KBM-7 (cell line): ENCODE results near the gene THG1L.
"Not testable (repeated sequence)": the region's sequence is repeated elsewhere in the genome, so short reads cannot be mapped to it uniquely, and the experiment has no call there.

Source experiments
- DNase-seq: peaks from one replicate; pipeline ENCODE4 v3.0.0-alpha.2; 2015
- in situ Hi-C: fragments of 300-500 bp; cut with MboI; formaldehyde crosslinking; loops from 2 replicates; pipeline ENCODE4 v1.14.3; 2020; ENCODE audit warnings: low sequenced_read_pairs, low pct_unique_long_range_greater_than_20kb, mixed read lengths

The THG1L gene

DNA sequence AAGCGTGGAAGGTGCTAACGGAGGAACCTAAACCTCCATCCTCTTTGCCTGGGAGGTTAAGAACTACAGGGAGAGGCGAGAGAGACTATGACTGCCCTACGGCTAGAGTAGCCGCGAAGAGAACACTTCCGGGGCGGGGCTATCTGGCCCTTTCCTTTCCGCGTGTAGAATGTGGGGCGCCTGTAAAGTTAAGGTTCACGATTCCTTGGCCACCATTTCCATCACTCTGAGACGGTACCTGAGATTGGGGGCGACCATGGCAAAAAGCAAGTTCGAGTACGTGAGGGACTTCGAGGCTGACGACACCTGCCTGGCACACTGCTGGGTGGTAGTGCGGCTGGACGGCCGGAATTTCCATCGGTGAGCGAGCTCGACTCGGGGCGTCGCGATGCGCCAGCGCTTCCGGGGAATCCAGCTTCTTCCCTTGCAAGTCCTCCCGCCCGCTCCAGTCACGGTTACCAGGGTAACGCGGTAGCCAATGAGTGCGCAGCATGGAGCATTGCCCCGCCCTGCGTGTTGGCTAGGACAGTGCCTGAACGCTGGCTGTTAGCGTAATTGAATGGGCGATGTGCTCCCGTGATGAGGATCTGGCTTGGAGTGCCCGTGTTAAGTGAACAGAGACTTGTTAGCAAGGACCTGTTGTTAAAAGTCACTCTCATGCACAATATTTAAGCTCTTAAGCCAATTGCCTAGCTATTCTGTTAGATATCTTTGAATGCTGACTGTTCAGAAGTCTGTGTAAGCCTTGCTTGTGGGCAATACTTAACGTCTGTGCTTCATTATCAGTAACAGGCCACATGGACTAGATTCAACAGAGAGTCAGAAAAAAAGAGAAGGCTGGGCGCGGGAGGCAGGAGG lies at the start of gene THG1L:
Gene THG1L (plus strand): TSS at position 149 of the 858 bp plus-strand sequence. CDS start 21 bp downstream, at position 170.
- in situ Hi-C loops = no loop called here

DNA sequence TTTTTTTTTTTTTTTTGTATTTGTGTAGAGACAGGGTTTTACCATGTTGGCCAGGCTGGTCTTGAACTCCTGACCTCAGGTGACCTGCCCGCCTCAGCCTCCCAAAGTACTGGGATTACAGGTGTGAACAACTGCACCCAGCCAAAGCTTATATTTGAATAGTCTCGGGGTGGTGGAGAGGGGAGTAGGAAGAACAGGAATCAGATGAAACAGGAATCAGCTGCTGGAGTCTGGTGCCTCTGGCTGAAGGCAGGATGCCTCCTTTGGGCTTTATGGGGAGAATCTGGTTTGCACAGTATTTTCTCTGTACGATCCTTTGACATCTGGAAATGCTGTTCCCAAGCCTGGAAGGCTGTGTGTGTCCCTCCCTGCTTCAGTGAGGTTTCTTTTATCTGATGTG lies 49.0 kb upstream of the THG1L start:
- no peak for DNase-seq
- in situ Hi-C loops = no loop called here

More for the DNA sequence above, at the start of gene THG1L:
- DNase-seq = peak; percentile 99

DNA sequence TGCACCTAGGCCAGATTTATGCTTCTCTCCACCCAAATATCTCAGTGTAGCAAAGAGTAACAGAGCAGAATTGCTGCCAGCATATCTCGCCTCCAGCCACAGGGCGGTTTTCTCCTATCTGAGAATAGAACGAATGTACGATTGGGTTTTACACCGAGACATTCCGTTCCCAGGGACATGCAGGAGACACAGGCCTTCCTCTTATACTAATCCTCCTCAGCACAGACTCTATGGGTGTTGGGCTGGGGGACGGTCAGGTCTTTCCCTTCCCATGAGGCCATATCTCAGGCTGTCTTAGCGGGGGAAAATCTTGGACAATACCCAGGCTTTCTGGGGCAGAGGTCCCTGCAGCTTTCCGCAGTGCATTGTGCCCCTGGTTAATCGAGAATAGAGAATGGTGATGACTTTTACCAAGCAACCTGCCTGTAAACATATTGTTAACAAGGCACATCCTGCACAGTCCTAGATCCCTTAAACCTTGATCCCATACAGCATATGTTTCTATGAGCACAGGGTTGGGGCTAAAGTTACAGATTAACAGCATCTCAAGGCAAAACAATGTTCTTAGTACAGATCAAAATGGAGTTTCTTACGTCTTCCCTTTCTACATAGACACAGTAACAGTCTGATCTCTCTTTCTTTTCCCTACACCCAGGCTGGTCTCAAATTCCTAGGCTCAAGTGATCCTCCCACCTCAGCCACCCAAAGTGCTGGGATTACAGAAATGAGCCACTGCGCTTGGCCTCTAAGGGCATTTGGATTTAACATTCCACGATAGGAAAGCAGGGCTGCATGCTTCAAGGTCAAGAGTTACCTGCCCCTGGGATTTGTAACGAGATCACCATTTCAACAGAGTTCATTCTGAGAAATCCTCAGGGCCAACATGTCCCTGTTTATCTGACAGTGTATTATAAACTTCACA lies 44.7 kb upstream of the THG1L start:
- DNase-seq, in situ Hi-C loops: not testable (repeated sequence)

DNA sequence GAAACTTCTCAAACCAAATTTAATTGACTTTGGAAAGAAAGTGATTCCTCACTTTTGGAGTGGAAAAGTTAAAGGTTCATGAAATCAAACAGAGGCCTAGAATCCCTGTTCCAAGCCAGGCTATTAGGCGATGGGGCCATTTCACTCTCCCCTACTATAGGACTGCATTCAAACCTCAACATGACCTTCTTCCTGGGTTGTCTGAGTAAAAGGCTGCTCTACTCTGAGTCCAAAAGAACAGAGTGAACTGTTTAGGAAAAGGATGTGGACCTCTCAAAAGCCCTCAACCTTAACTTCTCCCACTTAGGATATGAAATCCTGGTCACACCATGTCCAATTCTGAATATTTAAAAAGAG lies 44.0 kb upstream of the THG1L start:
- in situ Hi-C loops = no loop called here
- no peak for DNase-seq

DNA sequence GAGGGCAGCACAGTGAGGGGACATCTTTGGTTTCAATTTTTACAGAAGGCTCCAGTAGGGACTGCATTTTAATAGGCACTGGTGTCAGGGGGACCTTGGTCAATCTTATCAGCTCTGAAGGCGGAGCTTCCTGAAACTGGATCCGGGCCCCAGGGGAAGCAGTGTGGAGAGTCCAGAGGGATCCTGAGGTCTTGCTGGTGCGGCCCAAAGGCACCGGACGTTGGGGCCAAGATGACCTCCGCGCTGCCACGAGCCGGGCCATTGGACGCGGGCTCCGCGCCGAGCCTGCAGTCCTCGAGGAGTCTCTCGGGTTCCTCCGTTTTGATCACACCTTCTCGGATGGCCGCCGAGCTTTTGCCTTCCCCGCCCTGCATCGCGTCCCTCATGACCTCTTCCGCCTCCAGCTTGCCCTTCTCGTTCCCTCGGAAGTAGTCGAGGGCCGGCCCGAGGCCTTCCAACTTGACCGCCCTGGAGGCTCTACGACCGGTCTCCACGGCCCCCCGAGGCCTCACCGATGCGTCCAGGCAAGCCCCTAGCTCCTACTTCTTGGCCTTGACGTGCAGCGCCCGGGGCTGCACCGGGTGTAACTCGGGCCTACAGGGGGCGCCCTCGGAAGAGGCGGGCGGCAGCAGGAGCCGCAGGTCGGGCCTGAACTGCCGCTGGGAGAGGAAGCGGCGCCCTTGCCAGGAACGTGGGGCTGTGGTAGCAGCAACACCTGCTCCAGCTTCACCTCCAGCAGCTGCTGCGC lies 41.1 kb upstream of the THG1L start:
- in situ Hi-C loops = no loop called here
- DNase-seq = no peak

DNA sequence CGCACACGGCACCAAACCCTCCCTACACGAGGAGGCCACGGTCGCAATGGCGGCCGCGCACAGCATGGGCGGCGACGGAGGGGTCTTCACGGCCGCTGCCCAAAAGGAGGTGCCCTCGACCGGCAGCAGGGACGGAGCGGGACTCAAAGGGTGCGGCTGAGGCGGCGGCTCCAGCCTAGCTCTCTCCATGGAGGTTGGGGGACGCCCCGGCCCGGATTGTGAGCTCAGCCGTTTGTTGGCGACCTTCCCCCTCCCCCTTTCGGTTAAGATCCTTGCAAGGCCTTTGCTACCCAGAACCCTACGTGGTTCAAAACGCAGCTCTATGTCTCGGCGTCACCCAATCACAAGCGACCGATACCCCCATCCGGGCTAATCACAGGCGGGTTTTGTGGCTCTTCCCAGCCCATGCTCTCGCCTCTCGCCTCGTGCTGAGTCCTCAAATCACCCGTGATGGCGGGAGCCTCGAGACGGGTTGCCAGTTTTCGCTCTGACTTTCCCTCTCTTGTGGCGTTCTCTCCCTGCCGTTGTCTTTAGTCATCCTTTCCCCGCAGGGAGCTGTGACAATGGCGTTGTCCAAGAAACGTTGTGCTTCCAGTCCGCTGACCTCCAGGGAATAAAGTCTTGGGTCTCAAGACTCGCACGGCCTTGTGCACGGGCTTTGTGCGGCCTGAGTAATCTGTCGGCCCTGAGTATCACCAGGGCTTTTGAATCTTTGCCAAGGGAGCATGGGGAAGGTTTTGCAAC lies 40.4 kb upstream of the THG1L start:
- no peak for DNase-seq
- in situ Hi-C loops = no loop called here

DNA sequence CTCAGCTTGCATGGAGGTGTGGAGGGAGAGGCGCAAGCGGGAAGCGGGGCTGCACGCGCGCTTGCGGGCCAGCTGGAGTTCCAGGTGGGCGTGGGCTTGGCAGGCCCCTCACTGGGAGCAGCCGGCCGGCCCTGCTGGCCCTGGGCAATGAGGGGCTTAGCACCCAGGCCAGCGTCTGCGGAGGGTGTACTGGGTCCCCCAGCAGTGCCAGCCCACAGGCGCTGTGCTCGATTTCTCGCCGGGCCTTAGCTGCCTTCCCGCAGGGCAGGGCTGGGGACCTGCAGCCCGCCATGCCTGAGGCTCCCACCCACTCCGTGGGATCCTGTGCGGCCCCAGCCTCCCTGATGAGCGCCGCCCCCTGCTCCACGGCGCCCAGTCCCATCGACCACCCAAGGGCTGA lies 37.4 kb upstream of the THG1L start:
- in situ Hi-C loops = not testable (repeated sequence)

DNA sequence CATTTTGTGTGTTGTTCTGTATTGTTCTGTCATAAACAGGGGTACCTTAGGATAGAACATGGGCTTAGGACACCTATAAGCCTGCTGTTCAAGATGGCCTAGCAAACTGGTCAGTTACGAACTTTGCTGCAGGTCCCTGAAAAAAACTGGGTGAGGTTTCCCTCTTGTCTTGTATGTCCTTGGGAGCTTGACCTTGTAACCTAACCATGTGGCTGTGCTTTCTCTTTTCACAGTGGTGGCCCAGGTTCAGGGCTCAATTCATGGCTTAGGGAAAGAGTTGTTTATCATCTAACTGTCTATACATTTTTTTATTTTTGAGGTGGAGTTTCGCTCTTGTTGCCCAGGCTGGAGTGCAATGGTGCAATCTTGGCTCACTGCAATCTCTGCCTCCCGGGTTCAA lies 35.1 kb upstream of the THG1L start:
- DNase-seq, in situ Hi-C loops: not testable (repeated sequence)

More for the DNA sequence above, 37.4 kb upstream of the THG1L start:
- not testable (repeated sequence) for DNase-seq

DNA sequence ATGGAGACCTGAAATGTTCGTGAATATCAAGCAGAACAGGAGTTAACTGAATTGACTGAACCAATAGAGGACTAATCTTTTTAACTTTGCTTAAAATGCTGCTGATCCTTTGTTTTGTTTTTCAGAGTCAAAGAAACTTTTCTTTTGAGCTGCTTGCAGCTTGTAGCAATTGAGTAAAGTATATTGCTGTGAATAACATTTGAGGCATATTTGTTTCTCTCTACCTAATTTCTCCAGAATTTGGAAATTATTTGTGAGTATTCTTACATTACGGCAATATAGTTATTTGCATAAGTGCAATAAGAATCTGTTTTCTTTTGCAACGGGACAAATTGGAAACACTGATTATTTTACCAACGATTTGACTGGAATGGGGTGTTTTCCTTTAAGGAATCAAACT lies 32.5 kb upstream of the THG1L start:
- in situ Hi-C loops, DNase-seq: not testable (repeated sequence)

DNA sequence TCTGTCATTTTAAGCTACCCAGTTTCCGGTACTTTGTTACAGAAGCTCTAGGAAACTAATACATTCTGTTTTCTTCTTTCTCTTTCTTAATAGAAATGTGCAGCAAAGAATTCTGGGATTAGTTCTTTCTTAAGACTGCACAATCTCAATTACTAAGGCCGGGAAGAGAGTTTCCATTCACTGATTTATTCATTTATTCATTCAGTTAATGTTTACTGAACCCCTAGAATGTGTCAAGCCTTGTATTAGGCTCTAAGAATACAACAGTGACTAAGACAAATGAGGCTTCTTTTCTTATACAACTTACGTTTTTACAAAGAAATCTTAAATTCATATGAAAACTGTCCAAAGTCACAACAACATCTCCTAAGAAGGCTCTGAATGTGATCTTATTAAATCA lies 27.5 kb upstream of the THG1L start:
- no peak for DNase-seq
- in situ Hi-C loops = no loop called here

DNA sequence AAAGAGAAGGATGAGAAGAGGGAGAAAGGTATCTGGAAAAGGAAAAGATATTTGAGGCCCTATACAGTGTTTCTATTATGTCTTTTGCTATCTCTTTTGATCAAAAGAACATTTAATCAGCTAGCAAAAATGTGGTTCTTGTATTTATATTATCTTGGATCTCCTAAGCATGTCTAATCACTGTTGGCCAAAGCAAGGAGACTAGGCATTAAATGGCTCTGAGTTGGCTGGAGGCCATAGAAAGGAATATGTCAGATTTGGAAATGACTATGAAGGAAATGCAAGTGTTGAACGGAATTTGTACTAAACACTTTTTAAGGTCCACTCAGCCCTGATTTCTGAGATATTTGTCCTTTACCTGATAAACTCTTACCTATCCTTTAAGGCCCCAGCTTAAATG lies 22.4 kb upstream of the THG1L start:
- DNase-seq = no peak
- in situ Hi-C loops = no loop called here

DNA sequence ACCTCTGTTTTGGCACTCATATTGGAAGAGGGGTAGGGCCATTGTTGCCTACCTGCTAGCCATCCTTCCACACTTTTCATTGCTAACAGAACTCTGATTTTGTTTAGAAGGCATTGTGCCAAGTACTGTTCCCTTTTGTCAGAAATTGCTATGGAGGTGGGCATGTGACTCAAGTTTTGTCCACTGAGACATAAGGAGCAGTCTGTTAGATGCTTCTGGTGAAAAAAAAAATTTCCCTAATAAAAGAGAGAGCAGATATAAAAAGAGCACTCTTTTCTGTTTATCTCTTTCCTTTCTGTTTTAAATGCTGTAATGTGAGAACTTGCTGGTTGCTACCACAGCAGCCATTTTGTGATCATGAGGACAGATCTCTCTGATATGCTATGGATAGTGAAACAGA lies 21.9 kb upstream of the THG1L start:
- DNase-seq = no peak
- in situ Hi-C loops = no loop called here

DNA sequence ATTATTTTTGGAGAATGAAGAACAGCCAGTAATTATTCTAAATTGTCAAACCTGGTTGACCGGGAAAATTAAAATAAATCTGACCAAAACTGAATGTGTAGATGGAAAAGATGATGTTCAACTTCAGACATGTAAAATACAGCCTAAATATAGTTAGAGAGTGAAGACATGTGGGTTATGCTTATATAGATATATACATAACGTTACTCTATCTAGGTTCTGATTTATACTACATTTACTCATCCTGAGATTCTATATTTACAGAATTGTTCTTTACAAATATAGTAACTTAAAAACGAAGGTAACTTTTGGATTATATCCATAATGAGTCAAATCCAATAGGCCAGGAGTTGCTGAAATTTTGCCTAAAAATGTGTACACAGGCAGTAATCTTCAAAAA lies 20.8 kb upstream of the THG1L start:
- no peak for DNase-seq
- in situ Hi-C loops = no loop called here

DNA sequence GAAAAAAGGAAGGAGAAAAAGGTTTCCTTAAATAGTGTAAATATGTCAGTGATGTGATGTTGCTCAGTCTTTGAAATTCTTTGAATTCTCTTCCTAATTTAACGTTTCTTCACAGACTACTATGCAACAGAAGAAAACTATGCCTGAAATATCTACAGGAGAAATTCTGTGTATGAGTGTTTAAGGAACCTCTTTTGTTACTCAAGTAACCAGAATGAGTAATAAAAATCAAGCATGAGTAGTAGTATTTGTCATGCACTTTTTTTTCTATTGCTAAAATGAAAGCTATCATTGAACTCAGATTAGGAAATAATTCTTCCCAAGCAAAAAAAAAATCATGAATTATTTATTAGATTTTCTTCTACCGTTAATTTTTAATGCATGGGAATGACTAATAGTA lies 20.3 kb upstream of the THG1L start:
- in situ Hi-C loops = no loop called here
- no peak for DNase-seq

DNA sequence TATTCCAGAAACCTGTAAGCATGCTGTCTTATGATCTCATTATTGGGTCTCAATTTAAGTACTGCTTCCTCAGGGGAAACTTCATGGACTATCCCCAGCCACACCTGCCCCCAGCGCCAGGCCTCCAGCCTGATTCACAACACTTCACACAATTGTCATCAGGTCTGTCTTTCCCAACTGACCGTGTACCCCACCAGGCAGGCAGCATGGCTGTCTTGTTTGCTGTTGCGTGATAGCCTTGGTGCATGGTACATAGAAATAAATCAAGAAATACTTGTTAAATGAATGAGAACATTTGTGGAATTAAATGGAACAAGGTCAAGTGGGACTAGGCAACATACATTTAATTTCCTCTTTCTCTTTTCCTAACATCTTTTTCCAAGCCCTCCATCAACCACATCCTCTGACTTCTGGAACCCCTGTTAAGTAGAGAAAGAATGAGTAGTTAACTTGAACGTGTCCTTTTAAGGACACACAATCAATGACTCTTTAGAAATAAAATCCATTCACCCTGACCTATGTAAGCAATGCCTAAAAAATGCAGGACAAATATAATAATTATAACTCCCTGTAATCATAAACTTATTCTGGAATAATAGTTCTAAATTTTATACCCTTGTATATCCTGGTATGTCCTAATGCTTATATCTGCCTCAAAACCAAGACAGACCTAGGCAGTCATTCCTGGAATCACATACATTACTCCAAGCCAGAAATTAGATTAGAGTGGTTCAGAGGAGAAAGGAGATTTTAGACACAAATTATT lies 17.2 kb upstream of the THG1L start:
- no peak for DNase-seq
- in situ Hi-C loops = no loop called here

DNA sequence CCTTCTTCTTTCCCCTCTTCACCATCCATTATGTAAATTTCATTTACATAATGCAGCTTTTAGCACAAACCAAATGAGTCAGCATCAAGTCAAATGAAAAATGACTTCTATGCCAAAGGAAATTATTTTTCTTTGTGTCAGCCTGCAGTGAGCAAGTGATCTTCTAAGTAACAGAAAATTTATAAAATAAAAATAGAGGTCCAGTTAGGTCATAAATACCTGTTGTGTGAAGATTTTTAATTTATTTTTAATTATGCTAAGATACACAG lies 16.7 kb upstream of the THG1L start:
- no peak for DNase-seq
- in situ Hi-C loops = no loop called here

DNA sequence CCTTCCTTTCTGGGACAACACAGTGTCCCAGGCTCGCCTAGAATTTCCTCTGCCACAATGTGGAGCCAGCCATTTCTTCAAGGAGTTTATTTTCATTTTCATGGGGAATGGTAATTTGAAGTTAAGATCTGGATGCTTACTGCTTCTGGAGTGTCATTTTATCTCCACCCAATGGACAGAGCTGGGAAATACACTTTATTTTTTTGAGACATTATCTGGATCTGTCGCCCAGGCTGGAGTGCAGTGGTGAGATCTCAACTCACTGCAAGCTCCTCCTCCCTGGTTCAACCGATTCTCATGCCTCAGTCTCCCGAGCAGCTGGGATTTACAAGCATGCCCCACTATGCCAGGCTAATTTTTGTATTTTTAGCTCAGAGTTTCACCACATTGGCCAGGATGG lies 12.7 kb upstream of the THG1L start:
- in situ Hi-C loops = no loop called here
- peak; percentile 66 for DNase-seq

DNA sequence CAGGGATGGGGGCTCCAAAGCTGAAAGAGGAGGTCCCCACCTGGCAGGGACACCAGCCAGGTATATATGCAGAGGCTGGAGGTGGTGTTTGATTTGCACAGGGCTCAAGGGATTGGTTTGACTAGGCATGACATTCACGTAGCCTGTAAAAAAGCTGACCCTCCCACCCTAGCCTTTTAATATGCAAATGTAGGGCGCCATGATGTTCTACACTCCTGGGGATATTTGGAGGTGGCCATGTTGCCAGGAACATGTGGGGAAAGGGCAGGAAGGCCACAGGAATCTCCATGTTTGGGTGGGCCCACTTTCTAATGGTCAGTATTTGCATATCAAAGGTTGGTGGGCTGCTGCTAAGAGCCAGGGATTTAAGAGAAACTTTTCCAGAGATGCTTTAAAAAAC lies 12.0 kb upstream of the THG1L start:
- in situ Hi-C loops = no loop called here
- DNase-seq = no peak
